Fibroblast of the aortic adventitia (primary cell): ENCODE data around the gene TMEM127. TPM values are rescaled to one million over a fixed set of nuclear protein-coding genes. Genes with fewer than 3 reads are reported as not detected.
"Not testable (repeated sequence)": the region's sequence is repeated elsewhere in the genome, so short reads cannot be mapped to it uniquely, and the experiment has no call there.

Source experiments
- DNase-seq: peaks from one replicate; pipeline ENCODE4 v3.0.0-alpha.2; 2010; ENCODE audit warnings: low read depth
- H3K4me3 ChIP-seq: 2 replicates; pipeline ENCODE4 v1.5.1; 2011; ENCODE audit warnings: low read depth, mild to moderate bottlenecking, control low read depth, low read length, moderate library complexity
- CTCF ChIP-seq: IDR thresholded peaks from 2 replicates; pipeline ENCODE4 v1.5.1; 2011; ENCODE audit warnings: mild to moderate bottlenecking, low read length, control low read depth, inconsistent platforms; ENCODE audit not compliant: insufficient read depth
- total RNA-seq: library from RNA; depleted of rRNA; stranded (reverse); fragments of >200 nt; gene quantifications from 2 replicates; pipeline ENCODE4 v1.2.3, GENCODE V29; 2012; ENCODE audit warnings: low replicate concordance

TMEM127 gene
- total RNA-seq, 1 donor: 31.6 TPM

DNA sequence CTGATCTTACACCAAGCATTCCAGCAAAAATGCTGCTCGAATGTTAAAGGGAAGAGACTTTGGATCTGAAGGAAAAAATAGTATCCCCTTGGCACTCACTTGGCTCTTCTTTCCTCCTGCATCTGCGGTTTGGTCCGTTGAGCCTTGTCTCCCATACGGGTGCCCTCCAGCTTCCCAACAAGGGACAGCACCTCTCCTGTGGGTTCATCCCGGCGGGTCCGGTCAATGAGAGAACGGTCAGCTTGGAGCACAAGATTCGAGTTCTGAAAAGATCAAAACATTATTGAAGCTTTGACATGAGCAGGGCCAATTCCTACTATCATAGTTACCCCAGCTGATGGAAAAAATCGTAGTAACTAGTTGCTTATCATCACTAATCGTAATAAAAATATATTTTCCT, 38.8 kb upstream of the TMEM127 start:
- DNase-seq: no peak
- H3K4me3 ChIP-seq: peak overlapping the region; percentile 99
- no peak for TF ChIP-seq CTCF

DNA sequence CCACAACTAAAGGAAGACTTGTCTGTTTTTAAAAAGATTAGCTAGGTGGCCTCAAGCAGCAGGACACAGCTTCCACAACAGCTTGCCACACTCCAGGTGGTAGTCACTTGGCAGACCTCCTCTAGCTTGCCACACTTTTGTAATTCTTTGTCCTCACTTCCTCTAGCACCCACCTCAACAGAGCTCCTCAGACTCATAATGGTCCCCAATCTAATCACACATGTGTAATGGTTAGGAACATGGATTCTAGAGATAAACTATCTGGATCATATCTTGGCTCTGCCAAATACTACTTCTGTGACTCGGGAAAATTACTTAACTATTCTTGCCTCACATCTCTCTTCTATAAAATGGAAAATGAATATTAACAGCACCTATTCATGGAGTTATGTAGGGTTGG, 36.1 kb upstream of the TMEM127 start:
- DNase-seq: no peak
- no peak overlapping the region for H3K4me3 ChIP-seq
- TF ChIP-seq CTCF: no peak

DNA sequence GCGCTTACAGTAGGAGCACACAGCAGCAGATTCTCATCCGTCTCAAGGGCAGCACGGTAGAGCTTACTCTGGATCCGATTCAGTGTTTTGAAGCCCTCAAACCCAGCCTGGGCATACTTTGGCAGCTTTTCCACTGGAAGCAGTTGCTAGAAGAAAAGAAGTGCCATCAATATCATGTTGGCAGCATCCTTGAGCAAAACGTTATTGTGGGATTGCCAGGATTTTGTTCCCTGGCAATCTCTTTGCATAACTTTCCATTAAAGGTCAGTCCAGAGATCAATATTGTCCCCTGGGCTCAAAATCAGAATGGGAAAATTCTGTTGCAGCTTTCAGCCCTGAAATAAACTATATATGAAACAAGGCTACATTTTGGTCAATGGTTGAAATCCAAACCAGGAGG, 31.1 kb upstream of the TMEM127 start:
- no peak overlapping the region for H3K4me3 ChIP-seq
- no peak for DNase-seq
- no peak for TF ChIP-seq CTCF

DNA sequence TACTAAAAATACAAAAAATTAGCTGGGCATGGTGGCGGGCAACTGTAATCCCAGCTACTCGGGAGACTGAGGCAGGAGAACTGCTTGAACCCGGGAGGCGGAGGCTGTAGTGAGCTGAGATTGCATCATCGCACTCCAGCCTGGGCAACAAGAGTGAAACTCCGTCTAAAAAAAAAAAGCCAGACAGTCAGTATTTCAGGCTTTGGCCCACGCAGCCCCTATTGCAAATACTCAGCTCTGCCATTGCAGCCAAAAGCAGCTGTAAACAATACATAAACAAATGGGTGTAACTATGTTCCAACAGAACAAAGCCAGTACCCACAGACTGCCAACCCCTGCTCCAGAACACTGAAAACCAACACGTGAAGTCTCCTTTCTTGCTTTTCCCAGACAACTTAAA, 28.5 kb upstream of the TMEM127 start:
- H3K4me3 ChIP-seq, DNase-seq: not testable (repeated sequence)

GRCh38 chr2:96291751-96292150, 26.0 kb upstream of the TMEM127 start:
- no peak for TF ChIP-seq CTCF
- no peak for DNase-seq
- H3K4me3 ChIP-seq: no peak overlapping the region

DNA sequence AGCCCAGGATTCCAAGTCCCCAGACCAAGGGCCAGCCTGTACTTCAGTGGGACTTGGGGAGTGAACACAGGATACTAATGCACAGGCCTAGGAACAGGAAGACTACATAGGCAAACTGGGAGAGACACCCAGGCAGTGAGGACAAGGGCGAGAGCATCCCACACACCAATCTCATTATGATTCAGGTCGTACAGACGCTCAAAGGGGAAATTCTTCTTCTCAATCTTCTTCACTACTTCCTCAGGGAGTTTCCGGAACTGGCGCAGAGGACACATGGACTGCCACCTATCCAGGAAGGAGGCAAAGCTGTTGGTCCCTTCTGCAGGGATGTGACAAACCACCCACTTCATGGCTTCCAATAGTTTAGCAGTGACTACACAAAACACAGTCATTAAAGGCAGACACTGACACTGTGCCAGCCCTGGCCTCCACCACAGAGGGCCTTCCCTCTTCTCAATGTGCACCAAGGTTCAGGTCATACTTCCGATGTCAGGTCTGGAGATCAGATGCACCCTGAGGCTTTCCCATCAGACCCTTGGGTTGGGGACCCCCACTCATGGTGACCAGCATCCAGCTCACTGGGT, 21.6 kb upstream of the TMEM127 start:
- no peak for TF ChIP-seq CTCF

DNA sequence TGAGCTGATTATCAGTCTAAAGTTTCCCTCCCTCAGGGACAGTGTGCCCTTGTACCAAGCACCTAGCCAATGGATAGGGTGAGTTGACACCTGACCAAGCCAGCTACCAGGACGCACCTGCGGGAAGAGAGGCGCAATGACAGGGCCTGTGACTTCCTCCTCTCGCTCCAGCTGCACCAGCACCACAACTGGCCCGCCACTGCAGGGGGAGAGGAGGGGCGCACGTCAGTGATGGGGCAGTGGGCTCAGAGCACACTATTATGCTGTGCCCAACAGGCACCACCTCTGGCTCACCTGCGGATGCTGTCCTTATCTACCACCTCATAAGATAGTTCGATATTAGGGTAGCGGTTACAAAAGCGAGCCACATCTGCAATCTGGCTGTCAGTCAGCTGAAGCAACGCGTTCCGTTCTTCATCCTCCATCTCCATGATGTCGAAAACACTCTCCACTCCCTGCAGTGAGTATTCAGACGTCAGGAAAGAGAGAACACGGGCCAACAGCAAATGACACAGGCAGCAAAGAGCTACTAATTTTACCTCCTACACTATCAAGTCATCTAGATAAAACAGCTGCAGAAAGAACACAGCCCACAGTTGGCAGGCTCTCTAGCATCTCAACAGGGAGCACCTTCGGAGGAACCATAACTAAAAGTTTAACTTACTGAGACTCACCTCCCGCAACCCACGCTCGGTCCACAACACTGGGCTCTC, 11.1 kb upstream of the TMEM127 start:
- H3K4me3 ChIP-seq: no peak overlapping the region
- no peak for DNase-seq
- no peak for TF ChIP-seq CTCF

More for the DNA sequence above, 21.6 kb upstream of the TMEM127 start:
- no peak for DNase-seq
- no peak overlapping the region for H3K4me3 ChIP-seq
